Subcutaneous abdominal adipose tissue (tissue), 5 donors: ENCODE data around the gene HS6ST2.

ENCODE experiments used
- H3K27ac ChIP-seq: one replicate; pipeline ENCODE4 v1.7.0; 2013; ENCODE audit warnings: low read depth, mild to moderate bottlenecking, inconsistent platforms, low read length, moderate library complexity
- H3K27me3 ChIP-seq, 5 donors: one replicate each; pipeline ENCODE4 v1.7.0; 2013; ENCODE audit warnings: low read length in 5 of 5, inconsistent platforms in 1 of 5; ENCODE audit not compliant: control insufficient read depth in 5 of 5, insufficient read depth in 4 of 5
- H3K36me3 ChIP-seq, 5 donors: one replicate each; pipeline ENCODE4 v1.7.0; 2013; ENCODE audit warnings: low read length in 5 of 5; ENCODE audit not compliant: control insufficient read depth in 5 of 5, insufficient read depth in 5 of 5
- H3K4me1 ChIP-seq, 5 donors: one replicate each; pipeline ENCODE4 v1.7.0; 2013; ENCODE audit warnings: low read length in 5 of 5, mild to moderate bottlenecking in 3 of 5, moderate library complexity in 1 of 5; ENCODE audit not compliant: control insufficient read depth in 5 of 5, insufficient read depth in 5 of 5
- H3K4me3 ChIP-seq, 5 donors: one replicate each; pipeline ENCODE4 v1.7.0; 2013; ENCODE audit warnings: low read length in 5 of 5, low read depth in 1 of 5
- H3K9ac ChIP-seq, 5 donors: one replicate each; pipeline ENCODE4 v1.7.0; 2013; ENCODE audit warnings: low read length in 5 of 5, mild to moderate bottlenecking in 4 of 5, moderate library complexity in 3 of 5
- H3K9me3 ChIP-seq, 5 donors: one replicate each; pipeline ENCODE4 v1.7.0; 2013; ENCODE audit warnings: low read length in 5 of 5; ENCODE audit not compliant: control insufficient read depth in 5 of 5
- donor health status: healthy.
- donor health status: healthy.
- donor health status: healthy.
- donor health status: healthy.
- donor health status: healthy.

The HS6ST2 gene

DNA sequence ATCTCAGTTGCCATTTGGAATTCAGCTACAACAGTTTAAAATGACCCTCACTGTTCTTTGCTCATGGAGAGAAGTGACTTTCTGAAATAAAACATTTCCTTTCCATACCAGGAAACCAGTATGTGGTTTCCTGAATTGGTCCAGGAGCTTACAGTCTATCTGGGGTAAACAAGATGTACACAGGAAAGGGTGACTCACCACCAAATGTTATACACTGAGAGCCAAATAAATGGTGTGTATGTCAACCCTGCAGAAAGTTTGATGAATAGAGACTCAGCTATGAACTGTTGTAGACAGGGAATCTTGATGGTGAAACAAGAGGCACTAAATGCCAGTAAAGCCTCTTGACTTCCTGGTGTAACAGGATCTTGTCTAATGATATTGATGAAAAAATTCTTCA is 100.4 kb downstream of the HS6ST2 start:
- no peak overlapping the region for H3K27ac ChIP-seq
- H3K4me1 ChIP-seq = no peaks in the 10 kb centered on the region
- H3K9ac ChIP-seq = no peak overlapping the region
- H3K27me3 ChIP-seq = peaks cover 0 to 10% (median 3%) of the 10 kb centered on the region in 5 donors
- no peaks in the 10 kb centered on the region for H3K36me3 ChIP-seq
- no peak overlapping the region for H3K4me3 ChIP-seq
- no peaks in the 10 kb centered on the region for H3K9me3 ChIP-seq

GRCh38 chrX:132855780-132856341 is 102.6 kb downstream of the HS6ST2 start:
- no peaks in the 10 kb centered on the region for H3K4me1 ChIP-seq
- peaks cover 0 to 10% (median 3%) of the 10 kb centered on the region in 5 donors for H3K27me3 ChIP-seq
- H3K9ac ChIP-seq = no peak overlapping the region
- H3K36me3 ChIP-seq = no peaks in the 10 kb centered on the region
- no peak overlapping the region for H3K27ac ChIP-seq
- H3K4me3 ChIP-seq = no peak overlapping the region
- H3K9me3 ChIP-seq = no peaks in the 10 kb centered on the region

GRCh38 chrX:132853040-132853439 is 105.4 kb downstream of the HS6ST2 start:
- no peak overlapping the region for H3K27ac ChIP-seq
- H3K36me3 ChIP-seq = no peaks in the 10 kb centered on the region
- peaks cover 0 to 14% (median 6%) of the 10 kb centered on the region in 5 donors for H3K27me3 ChIP-seq
- no peaks in the 10 kb centered on the region for H3K4me1 ChIP-seq
- H3K4me3 ChIP-seq = no peak overlapping the region
- peaks cover 0 to 2% (median 0%) of the 10 kb centered on the region in 5 donors for H3K9me3 ChIP-seq
- no peak overlapping the region for H3K9ac ChIP-seq

GRCh38 chrX:132848296-132848970 is 110.0 kb downstream of the HS6ST2 start:
- peaks cover 0 to 22% (median 14%) of the 10 kb centered on the region in 5 donors for H3K27me3 ChIP-seq
- H3K9me3 ChIP-seq = peaks cover 0 to 2% (median 0%) of the 10 kb centered on the region in 5 donors
- H3K4me3 ChIP-seq = no peak overlapping the region
- H3K9ac ChIP-seq = no peak overlapping the region
- no peak overlapping the region for H3K27ac ChIP-seq
- H3K4me1 ChIP-seq = no peaks in the 10 kb centered on the region
- no peaks in the 10 kb centered on the region for H3K36me3 ChIP-seq

DNA sequence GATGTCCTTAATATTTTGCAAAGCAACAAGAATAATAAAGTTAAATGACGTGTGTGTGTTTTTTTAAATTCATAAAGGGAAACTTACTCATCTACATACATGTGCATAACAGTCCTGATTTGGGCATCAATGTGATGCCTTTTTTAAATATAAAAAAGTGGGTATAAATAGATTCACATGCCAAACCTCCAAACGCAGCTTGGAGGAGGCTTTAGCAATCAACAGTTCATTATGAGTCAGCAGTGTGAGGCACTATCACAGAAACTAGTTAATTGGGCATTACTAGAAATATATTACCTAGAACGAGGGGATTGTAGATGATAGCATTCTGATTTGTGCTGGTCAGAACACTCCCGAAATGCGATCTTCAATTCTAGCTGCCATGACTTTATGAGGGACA is 115.1 kb downstream of the HS6ST2 start:
- Histone ChIP-seq H3K4me3 (no peak overlapping the region), H3K9ac (no peak overlapping the region), H3K9me3 (no peaks in the 10 kb centered on the region), H3K27ac (no peak overlapping the region), H3K4me1 (no peaks in the 10 kb centered on the region), H3K36me3 (no peaks in the 10 kb centered on the region), H3K27me3 (peaks cover 0 to 25% (median 13%) of the 10 kb centered on the region in 5 donors)

DNA sequence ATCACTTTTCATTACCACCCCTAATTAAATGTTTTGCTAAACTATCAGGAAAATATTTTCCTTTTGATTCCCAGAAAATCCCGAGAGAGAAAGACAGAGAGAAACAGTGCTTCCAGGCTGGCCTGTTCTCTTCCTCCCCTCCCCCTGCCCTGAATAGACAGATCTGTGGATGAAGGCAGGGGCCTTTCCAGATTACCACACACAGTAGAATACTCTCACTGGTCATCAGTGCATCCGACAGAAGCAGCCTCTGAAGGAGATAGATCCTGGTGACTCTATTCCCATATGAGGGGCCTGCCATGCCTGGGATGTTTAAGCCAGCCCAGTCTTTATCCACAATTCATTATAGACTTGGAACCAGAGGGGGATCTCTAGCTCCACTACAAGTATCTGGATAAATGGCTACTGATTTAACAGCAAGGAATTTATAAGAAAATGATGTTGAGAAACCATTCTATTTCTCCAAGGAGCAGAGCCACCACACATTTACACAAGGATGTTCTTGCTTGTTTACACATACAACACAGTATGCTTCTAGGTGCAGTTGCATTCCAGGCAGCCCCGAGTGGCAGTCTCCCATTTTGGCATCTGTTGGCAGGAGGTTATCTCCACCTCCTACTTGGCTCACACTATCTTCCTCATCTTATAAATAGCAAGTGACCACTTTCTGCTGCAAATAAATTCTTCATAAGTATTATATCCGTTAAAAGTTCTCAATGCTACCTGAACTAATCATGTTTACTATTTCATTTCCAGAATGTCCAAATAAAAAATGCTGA is 115.8 kb downstream of the HS6ST2 start:
- H3K9me3 ChIP-seq = no peaks in the 10 kb centered on the region
- no peak overlapping the region for H3K27ac ChIP-seq
- H3K9ac ChIP-seq = no peak overlapping the region
- no peaks in the 10 kb centered on the region for H3K36me3 ChIP-seq
- no peak overlapping the region for H3K4me3 ChIP-seq
- peaks cover 0 to 28% (median 7%) of the 10 kb centered on the region in 5 donors for H3K27me3 ChIP-seq
- no peaks in the 10 kb centered on the region for H3K4me1 ChIP-seq

DNA sequence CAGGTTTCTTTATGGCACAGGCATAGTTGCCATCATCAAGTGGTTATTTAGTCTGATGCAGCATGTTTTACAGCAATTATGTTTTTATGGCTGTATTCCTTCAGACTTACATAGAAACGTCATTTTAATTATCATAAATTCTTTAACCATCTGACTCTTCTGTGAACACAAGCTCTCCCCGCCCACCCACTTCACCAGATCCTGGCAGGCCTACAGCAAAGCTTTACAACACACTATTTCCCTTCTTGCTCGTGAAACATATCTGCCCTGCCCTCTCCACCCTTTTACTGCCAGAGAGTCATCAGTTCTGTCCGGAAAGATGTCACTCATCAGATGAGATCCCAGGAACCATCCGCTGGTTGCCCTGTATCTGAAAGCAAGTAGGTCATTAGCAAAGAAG is 120.5 kb downstream of the HS6ST2 start:
- Histone ChIP-seq H3K9me3 (no peaks in the 10 kb centered on the region), H3K4me1 (no peaks in the 10 kb centered on the region), H3K27ac (no peak overlapping the region), H3K27me3 (peaks cover 0 to 9% (median 4%) of the 10 kb centered on the region in 5 donors), H3K9ac (no peak overlapping the region), H3K36me3 (no peaks in the 10 kb centered on the region), H3K4me3 (no peak overlapping the region)

- no peak overlapping the region for H3K4me3 ChIP-seq
- H3K27ac ChIP-seq = no peak overlapping the region
- peaks cover 0 to 9% (median 2%) of the 10 kb centered on the region in 5 donors for H3K27me3 ChIP-seq
- H3K4me1 ChIP-seq = no peaks in the 10 kb centered on the region
- H3K9me3 ChIP-seq = no peaks in the 10 kb centered on the region
- H3K9ac ChIP-seq = no peak overlapping the region
- H3K36me3 ChIP-seq = no peaks in the 10 kb centered on the region
These were observed 121.3 kb downstream of the HS6ST2 start for GRCh38 chrX:132837126-132837525.

- Histone ChIP-seq H3K27me3 (peaks cover 0 to 9% (median 2%) of the 10 kb centered on the region in 5 donors), H3K36me3 (no peaks in the 10 kb centered on the region), H3K4me3 (no peak overlapping the region), H3K9me3 (no peaks in the 10 kb centered on the region), H3K27ac (no peak overlapping the region), H3K9ac (no peak overlapping the region), H3K4me1 (no peaks in the 10 kb centered on the region)
These were observed 122.0 kb downstream of the HS6ST2 start for GRCh38 chrX:132836471-132836870.

DNA sequence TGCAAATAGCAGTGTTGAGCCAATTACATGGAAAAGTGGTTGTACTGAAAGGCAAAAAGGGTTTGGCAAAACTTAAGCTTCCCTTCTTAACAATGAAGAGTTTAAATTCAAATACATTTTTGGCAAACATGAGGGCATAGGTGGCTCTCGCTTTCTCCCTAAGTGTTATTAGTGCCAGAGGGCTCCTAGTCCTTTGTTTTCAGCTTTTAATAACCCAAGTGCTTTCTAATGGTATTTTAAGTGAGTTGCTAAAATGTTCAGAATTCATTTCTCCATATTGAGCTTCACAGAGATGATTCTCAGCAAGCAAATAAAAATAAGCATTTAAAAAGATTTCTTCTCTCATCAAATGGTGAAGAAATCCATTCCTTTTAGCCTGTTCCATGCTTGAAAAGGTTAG is 123.7 kb downstream of the HS6ST2 start:
- no peak overlapping the region for H3K4me3 ChIP-seq
- H3K9me3 ChIP-seq = no peaks in the 10 kb centered on the region
- H3K27me3 ChIP-seq = peaks cover 0 to 9% (median 2%) of the 10 kb centered on the region in 5 donors
- H3K9ac ChIP-seq = no peak overlapping the region
- no peak overlapping the region for H3K27ac ChIP-seq
- H3K4me1 ChIP-seq = no peaks in the 10 kb centered on the region
- H3K36me3 ChIP-seq = no peaks in the 10 kb centered on the region
